Activated naive CD4-positive, alpha-beta T cell treated with anti-CD3 and anti-CD28 coated beads, Interleukin-2, amount 10 ng/mL, durations not matched to agents 7 days and 5 days (primary cell): ENCODE data around the gene DNAJC22.

Experiments
- CTCF ChIA-PET: fragments of 350-600 bp; sonication (Branson Sonifier 250); formaldehyde crosslinking; loops from one replicate; lab custom pipeline; 2021; ENCODE audit warnings: antibody characterized with exemption; lab: Charles Lee
- DNase-seq: peaks from one replicate; pipeline ENCODE4 v3.0.0-alpha.2; 2020
- H3K27ac Mint-ChIP-seq: one replicate; pipeline ENCODE4 v1.8.0; 2021; ENCODE audit warnings: mild to moderate bottlenecking, moderate library complexity, mixed read lengths
- H3K27me3 Mint-ChIP-seq: one replicate; pipeline ENCODE4 v1.8.0; 2021; ENCODE audit warnings: mild to moderate bottlenecking, mixed read lengths
- H3K36me3 Mint-ChIP-seq: one replicate; pipeline ENCODE4 v1.8.0; 2021; ENCODE audit warnings: mixed read lengths
- H3K4me1 Mint-ChIP-seq: one replicate; pipeline ENCODE4 v1.8.0; 2021; ENCODE audit warnings: mixed read lengths
- H3K4me3 Mint-ChIP-seq: one replicate; pipeline ENCODE4 v1.8.0; 2021; ENCODE audit warnings: mild to moderate bottlenecking, moderate library complexity, mixed read lengths
- H3K9me3 Mint-ChIP-seq: one replicate; pipeline ENCODE4 v1.8.0; 2021; ENCODE audit warnings: mixed read lengths

The DNAJC22 gene

DNA sequence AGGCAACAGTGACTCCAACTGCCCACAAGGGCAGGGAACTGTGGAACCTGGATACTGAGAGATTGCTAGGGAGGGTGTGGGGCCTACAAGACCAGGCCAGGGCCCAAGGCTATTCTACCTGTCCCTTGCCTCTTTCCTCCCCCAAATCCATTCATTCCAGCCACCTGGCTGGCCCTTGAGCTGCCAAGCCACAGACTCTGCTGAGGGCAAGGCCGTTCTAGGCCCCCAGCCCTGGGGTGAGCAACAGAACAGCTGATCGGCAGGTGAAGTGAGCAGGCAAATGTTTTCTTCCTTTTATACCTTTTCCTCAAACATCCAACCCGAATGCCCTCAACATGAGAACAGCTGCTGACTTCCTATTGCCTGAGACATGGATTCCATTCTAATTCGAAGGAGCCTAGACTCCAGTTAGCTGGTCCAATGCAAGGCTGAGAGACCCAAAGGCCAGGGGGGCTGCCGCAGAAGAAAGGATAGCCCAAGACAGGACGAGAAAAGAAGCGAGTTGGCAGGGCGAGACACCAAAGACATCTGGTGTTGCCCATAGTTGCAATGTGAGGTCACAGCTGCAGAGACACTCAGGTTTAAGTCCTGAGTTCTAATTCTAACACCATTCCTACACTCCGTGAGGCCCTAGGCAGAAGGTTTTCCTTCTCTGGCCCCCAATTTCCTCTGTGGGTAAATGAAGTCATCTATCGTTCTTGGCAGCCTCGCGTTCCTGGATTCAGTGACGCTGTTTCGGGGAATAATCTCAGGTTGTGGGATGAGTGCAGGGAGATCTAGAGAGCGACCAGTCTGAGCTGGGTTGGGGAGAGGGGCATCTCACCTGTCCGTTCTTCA, 11.4 kb upstream of the DNAJC22 start:
- DNase-seq: no peak
- Mint-ChIP-seq H3K9me3 (no peaks in the 10 kb centered on the region), H3K4me3 (no peak overlapping the region), H3K4me1 (peaks cover 23% of the 10 kb centered on the region), H3K27ac (no peak overlapping the region), H3K27me3 (peaks cover 88% of the 10 kb centered on the region), H3K36me3 (peaks cover 17% of the 10 kb centered on the region)
- CTCF ChIA-PET: interaction anchor here (0.7 to 4.8 kb wide), 6 partner anchors 12 to 247 kb away, joined by 3 to 27 read pairs (median 3); partner anchors contain the start of genes DNAJC22, PRPH, SPATS2 and TROAP

GRCh38 chr12:49335955-49336644, 10.6 kb upstream of the DNAJC22 start:
- H3K36me3 Mint-ChIP-seq: peaks cover 11% of the 10 kb centered on the region
- H3K9me3 Mint-ChIP-seq: no peaks in the 10 kb centered on the region
- CTCF ChIA-PET: interaction anchor here (0.7 to 4.8 kb wide), 10 partner anchors 12 to 248 kb away, joined by 3 to 27 read pairs (median 3); partner anchors contain the start of genes DNAJC22, PRPH, SPATS2 and TROAP
- H3K4me1 Mint-ChIP-seq: peaks cover 23% of the 10 kb centered on the region
- H3K27me3 Mint-ChIP-seq: peaks cover 96% of the 10 kb centered on the region
- no peak overlapping the region for H3K27ac Mint-ChIP-seq
- DNase-seq: no peak
- no peak overlapping the region for H3K4me3 Mint-ChIP-seq

DNA sequence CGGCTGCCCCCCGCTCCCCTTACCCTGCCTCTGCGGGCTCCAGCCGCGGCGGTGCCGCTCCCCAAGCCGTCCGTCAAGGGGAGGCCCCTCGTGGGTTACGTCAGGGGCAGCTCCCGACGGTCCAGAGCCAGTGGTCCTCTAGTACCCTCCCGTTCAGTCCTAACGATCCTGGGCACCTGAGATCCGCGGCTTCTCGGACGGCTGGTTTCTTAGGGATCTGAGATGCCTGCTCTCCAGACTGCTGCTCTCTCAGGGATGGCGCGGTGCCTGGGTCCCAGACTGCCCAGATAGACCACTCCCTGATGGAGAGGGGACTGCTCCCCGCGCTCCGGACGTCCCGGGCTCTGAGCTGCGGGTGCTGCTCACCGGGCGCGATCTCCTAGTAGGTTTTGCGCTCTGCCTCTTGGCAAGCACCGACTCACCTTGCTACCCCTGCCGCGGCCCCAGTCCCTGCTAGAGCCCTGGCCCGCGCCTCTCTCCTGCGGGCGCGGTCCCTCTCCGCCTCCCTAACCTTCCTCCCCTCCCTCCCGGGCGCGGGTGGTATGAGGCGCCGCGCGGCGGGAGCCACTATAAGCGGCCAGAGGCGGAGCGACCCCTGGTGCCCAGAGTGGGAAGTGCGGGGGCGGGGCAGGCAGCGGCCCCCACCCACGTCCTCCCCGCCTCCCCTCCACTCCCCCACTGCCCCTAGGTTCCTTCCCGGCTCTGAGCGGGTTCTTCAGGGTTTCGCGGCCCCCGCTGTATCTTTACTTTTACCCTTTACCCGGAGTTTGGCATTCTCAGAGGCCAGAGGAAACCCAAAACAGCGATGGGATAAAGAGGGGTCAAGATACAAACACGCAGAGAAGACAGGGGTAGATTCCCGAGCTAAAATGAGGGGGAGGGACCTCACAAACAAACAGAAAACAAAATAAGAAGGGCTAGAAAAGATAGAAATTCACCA, 9.8 kb upstream of the DNAJC22 start, which contains the start of gene C1QL4:
C1QL4 (minus strand) TSS at position 544 of the 940 bp plus-strand sequence. CDS start 711 bp downstream, outside the sequence.
- H3K4me1 Mint-ChIP-seq: peaks cover 23% of the 10 kb centered on the region
- DNase-seq: peak; percentile 91
- CTCF ChIA-PET: interaction anchor here (0.6 to 4.8 kb wide), 10 partner anchors 11 to 317 kb away, joined by 3 to 27 read pairs (median 4); partner anchors contain the start of genes DNAJC22, PRPH, SPATS2 and TROAP
- peaks cover 4% of the 10 kb centered on the region for H3K36me3 Mint-ChIP-seq
- peaks cover 100% of the 10 kb centered on the region for H3K27me3 Mint-ChIP-seq
- peak within 1 kb of the TSS; percentile 55 for H3K4me3 Mint-ChIP-seq
- H3K9me3 Mint-ChIP-seq: no peaks in the 10 kb centered on the region
- no peak within 1 kb of the TSS for H3K27ac Mint-ChIP-seq

GRCh38 chr12:49338830-49339463, 7.7 kb upstream of the DNAJC22 start:
- CTCF ChIA-PET: interaction anchor here (0.8 to 4.8 kb wide), 6 partner anchors 9 to 50 kb away, joined by 3 to 27 read pairs (median 12); partner anchors contain the start of genes DNAJC22 and PRPH
- no peak overlapping the region for H3K4me3 Mint-ChIP-seq
- no peaks in the 10 kb centered on the region for H3K36me3 Mint-ChIP-seq
- H3K9me3 Mint-ChIP-seq: no peaks in the 10 kb centered on the region
- no peak overlapping the region for H3K27ac Mint-ChIP-seq
- H3K27me3 Mint-ChIP-seq: peaks cover 100% of the 10 kb centered on the region
- no peak for DNase-seq
- H3K4me1 Mint-ChIP-seq: peaks cover 36% of the 10 kb centered on the region

- CTCF ChIA-PET: interaction anchor here (0.8 to 3.9 kb wide), 4 partner anchors 18 to 46 kb away, joined by 3 to 20 read pairs (median 4); partner anchors contain the start of gene PRPH
- Mint-ChIP-seq H3K36me3 (no peaks in the 10 kb centered on the region), H3K4me3 (no peak overlapping the region), H3K4me1 (peaks cover 37% of the 10 kb centered on the region), H3K9me3 (no peaks in the 10 kb centered on the region), H3K27ac (no peak overlapping the region), H3K27me3 (peaks cover 100% of the 10 kb centered on the region)
- no peak for DNase-seq
Measured at GRCh38 chr12:49339464-49339861, 7.2 kb upstream of the DNAJC22 start.

- H3K36me3 Mint-ChIP-seq: no peaks in the 10 kb centered on the region
- no peaks in the 10 kb centered on the region for H3K9me3 Mint-ChIP-seq
- H3K27me3 Mint-ChIP-seq: peaks cover 100% of the 10 kb centered on the region
- CTCF ChIA-PET: interaction anchor here (1.7 to 4.0 kb wide), 4 partner anchors 10 to 49 kb away, joined by 3 to 103 read pairs (median 15); partner anchors contain the start of gene PRPH
- peaks cover 35% of the 10 kb centered on the region for H3K4me1 Mint-ChIP-seq
- no peak for DNase-seq
- H3K27ac Mint-ChIP-seq: no peak overlapping the region
- no peak overlapping the region for H3K4me3 Mint-ChIP-seq
Measured at GRCh38 chr12:49340095-49340870, 6.4 kb upstream of the DNAJC22 start.

DNA sequence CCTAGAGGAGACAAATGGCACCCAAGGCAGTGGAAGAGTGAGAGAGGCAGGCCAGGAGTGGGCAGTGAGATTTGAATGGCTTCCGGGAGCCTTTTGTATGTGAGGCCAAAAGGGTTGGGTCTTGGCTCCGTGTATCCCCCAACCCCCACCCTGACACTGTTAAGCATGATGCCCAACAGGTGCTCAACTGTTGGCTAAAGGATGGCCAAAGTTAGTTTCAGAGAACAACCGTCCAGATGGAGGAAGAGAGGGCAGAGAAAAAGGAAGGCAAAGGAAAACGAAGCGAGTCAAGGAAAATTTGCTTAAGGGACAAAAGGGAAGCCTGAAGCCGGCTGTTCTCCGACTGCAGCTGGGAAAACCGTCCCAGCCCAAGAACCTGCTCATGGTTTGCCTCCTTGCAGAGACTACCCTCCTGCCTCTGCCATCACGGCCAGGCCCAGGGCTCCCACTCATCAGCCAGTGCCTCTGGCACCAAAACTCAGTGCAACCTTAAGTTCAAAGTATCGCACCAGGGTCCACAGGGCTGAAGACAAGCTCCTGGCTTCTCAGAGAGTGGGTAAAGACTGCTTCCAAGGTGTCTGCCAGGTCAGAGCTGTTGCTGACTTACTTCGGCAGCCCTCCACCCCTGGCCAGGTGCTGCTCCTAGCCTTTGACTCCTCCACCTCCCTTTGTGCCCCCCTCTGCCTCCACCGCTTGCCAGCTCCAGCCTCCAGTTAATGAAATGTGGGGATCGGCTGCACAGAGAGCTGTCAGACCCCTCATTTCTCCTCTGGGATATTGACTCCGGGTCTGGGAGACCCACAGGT, 5.5 kb upstream of the DNAJC22 start:
- CTCF ChIA-PET: interaction anchor here (0.9 to 4.0 kb wide), 8 partner anchors 9 to 253 kb away, joined by 3 to 103 read pairs (median 6); partner anchors contain the start of gene PRPH
- Mint-ChIP-seq H3K36me3 (no peaks in the 10 kb centered on the region), H3K27me3 (peaks cover 100% of the 10 kb centered on the region), H3K27ac (no peak overlapping the region), H3K9me3 (no peaks in the 10 kb centered on the region), H3K4me1 (peaks cover 40% of the 10 kb centered on the region), H3K4me3 (no peak overlapping the region)
- no peak for DNase-seq

DNA sequence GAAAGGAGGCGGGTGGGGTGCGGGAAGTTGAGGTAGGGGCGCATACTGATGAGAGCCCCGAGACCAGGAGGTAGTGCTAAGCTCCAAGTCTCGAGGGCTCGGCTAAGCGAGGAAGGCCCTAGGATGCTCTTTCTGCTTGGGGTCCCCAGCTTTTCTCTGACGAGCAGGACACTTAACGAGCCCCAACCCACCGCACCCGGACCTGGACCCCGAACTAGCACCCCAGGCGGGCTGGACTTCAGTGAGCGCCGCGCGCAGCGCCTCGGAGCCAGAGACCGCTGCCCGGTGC, 5.0 kb upstream of the DNAJC22 start:
- peaks cover 44% of the 10 kb centered on the region for H3K4me1 Mint-ChIP-seq
- H3K9me3 Mint-ChIP-seq: no peaks in the 10 kb centered on the region
- CTCF ChIA-PET: interaction anchor here (0.9 to 4.0 kb wide), 12 partner anchors 9 to 253 kb away, joined by 3 to 103 read pairs (median 3); partner anchors contain the start of genes PRPH and TROAP
- H3K27me3 Mint-ChIP-seq: peaks cover 100% of the 10 kb centered on the region
- H3K4me3 Mint-ChIP-seq: no peak overlapping the region
- no peak overlapping the region for H3K27ac Mint-ChIP-seq
- no peak for DNase-seq
- H3K36me3 Mint-ChIP-seq: no peaks in the 10 kb centered on the region

DNA sequence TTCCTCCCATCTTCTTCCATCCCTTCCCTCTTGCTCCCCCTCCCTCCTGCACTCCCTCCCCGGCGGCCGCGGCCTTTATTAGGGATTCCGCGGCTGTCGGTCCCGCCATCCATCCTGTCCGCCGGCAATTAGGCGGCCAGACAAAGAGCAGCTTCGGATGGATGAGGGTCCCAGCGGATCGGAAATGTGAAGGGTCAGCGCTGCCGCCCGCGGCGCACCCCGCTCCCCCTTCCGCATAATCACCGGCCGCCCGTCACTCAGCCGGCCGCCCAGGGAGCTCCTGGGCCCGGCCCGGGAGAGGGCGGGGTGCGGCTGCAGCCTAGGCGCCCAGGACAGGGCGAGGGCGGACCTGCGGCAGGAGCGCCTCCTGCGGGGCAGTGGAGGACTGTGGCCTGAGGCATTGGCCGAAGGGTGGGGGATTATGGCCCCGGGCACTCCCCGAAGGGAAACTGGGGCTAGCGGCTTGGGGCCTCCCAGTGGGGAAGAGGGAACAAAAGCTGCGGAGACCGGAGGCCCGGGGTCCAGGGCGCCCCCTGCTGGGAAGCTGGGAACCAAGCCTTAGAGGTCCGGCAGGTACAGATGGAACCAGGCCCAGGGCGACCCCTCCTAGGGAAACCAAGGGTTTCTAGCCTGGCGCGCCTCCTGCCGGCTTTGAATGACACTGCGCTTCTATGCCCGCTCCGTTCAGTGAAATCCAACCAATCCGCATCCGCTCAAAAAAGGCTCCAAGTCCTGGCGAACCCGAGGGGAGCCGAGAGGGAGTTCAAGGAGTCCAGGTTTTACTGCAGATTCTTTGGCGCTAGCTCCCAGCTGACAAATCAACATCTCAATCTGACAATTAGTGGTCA, 4.4 kb upstream of the DNAJC22 start:
- Mint-ChIP-seq H3K4me1 (peaks cover 45% of the 10 kb centered on the region), H3K4me3 (peak overlapping the region; percentile 31), H3K9me3 (no peaks in the 10 kb centered on the region), H3K27ac (no peak overlapping the region), H3K36me3 (no peaks in the 10 kb centered on the region), H3K27me3 (peaks cover 100% of the 10 kb centered on the region)
- DNase-seq: peak; percentile 86
- CTCF ChIA-PET: interaction anchor here (0.9 to 4.0 kb wide), 15 partner anchors 8 to 280 kb away, joined by 3 to 103 read pairs (median 3); partner anchors contain the start of genes PRPH and TROAP

GRCh38 chr12:49342914-49343731, 3.6 kb upstream of the DNAJC22 start:
- peaks cover 100% of the 10 kb centered on the region for H3K27me3 Mint-ChIP-seq
- no peaks in the 10 kb centered on the region for H3K36me3 Mint-ChIP-seq
- H3K9me3 Mint-ChIP-seq: no peaks in the 10 kb centered on the region
- peak overlapping the region; percentile 31 for H3K4me3 Mint-ChIP-seq
- no peak for DNase-seq
- peaks cover 40% of the 10 kb centered on the region for H3K4me1 Mint-ChIP-seq
- CTCF ChIA-PET: interaction anchor here (1.0 to 4.0 kb wide), 10 partner anchors 11 to 280 kb away, joined by 3 to 103 read pairs (median 4); partner anchors contain the start of genes PRPH and TROAP
- no peak overlapping the region for H3K27ac Mint-ChIP-seq
